Stimulated activated CD4-positive, alpha-beta T cell treated with anti-CD3 and anti-CD28 coated beads, Interleukin-1b, Interleukin-23, amount 100 ng/mL, for 24 hours (primary cell): ENCODE measurements around the gene MAD1L1.
A peak's percentile ranks its signal among the peaks of the same experiment; 100 is the strongest.

ENCODE experiments used
- DNase-seq, 4 experiments: peaks; one replicate each; pipeline ENCODE4 v3.0.0-alpha.2; 2020; ENCODE audit warnings: low read depth in 4 of 4, low spot score in 1 of 4

The MAD1L1 gene

GRCh38 chr7:2242541-2243429, 10.0 kb upstream of the MAD1L1 start:
- no peak for DNase-seq

DNA sequence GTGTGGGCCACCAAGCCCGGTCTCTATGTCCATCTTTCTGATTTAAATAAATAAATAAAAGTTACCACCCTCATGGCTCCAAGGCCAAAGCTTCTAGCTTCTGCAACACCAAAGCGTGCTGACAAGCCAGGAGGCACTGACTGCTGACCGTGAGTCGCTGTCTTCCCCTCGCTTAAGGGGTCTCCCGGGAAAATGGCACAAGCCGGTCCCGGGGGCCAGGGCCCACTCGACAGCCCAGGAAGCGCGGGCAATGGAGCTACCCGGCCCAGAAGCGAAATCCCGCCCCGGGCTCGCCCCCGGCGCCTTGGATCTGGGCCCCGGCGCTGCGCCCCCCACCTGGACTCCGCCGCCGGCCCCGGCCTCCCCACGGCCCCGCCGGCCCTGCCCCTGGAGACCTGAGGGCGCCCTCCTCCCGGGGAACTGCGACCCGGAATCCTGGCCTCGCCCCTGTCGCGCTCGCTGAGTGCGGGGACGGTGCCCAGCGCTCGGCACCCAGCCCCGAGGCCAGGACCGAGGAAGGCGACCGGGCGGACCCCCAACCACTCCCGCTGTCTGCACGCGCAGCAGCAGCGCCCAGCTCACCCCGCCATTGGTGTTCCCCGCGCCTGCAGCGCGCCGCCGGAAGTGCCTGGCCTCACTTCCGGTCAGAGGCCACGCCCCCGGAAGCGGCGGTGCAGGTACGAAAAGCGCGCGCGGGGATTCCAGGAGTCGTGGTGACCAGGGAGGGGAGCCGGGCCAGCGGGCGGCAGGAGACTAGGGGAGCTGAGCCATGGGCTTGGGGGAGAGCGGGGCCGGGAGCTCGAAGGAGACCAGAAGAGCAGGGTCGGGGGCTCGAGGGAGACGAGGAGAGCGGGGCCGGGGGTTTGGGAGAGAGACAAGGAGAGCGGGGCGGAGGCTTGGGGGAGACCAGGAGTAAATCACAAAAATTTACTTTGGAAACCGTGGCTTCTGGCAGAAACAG, 9.1 kb upstream of the MAD1L1 start, which contains the start of the genes MRM2 and NUDT1:
TSS of gene MRM2 (minus strand) at position 626 of the 961 bp plus-strand sequence. CDS start at position 590, 36 bp downstream.
TSS of gene NUDT1 (plus strand) at position 647 of the 961 bp plus-strand sequence. CDS start 2,349 bp downstream, outside the sequence.
- DNase-seq, result peak; percentile 57 to 74 (median 62)

DNA sequence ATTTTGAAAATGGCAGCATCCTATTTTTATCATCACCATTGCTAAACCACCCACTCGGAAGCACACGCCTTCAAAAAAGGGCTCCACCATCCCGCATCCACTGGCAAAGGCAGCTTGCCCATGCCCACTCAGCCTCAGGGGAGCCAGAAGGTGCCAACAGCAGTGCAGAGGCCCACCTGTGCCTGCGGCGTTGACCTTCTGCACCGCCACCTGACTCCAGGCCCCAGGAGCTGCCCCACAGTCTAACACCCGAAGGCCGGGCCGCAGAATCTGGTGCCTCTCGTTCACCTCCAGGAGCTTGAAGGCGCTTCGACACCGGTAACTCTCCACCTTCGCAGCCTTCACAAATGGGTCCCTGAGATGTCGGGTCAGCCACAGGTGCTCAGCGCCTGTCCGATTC, 6.5 kb upstream of the MAD1L1 start:
- DNase-seq, result no peak

DNA sequence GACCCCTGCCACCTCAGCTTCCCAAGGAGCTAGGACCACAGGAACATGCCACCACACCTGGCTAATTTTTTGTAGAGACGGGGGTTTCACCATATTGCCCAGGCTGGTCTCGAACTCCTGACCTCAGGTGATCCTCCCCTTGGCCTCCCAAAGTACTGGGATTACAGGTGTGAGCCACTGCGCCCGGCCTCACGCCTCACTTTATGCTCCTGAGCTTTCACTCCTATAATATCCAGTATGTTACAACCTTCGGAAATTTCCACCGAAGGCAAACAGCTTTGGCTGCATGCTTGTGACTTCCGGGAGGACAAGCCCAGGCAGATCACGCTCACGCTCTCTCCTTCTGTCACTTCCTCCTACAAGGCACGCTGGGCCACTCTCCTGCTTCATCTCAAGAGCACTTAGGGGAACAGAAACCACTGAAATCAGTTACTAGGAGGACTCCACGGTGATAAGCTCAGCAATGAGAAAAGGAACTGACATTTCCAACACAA, 4.4 kb upstream of the MAD1L1 start:
- no peak for DNase-seq

GRCh38 chr7:2233926-2234325, 1.2 kb upstream of the MAD1L1 start:
- no peak for DNase-seq

- no peak for DNase-seq
Observed at GRCh38 chr7:2231992-2232765, 566 bp downstream of the MAD1L1 start.

DNA sequence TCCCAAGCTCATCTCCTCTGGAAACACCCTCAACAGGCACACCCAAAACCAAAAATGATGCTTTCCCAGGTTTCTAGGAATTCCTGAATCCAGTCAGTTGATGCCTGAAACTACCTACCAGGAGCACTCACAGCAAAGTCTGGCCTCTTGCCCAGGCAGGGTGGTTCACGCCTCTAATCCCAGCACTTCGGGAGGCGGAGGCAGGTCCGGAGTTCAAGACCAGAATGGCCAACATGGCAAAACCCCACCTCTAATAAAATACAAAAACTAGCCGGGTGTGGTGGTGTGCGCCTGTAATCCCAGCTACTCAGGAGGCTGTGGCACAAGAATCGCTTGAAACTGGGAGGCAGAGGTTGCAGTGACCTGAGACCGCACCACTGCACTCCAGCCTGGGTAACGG, 1.9 kb downstream of the MAD1L1 start:
- no peak for DNase-seq

DNA sequence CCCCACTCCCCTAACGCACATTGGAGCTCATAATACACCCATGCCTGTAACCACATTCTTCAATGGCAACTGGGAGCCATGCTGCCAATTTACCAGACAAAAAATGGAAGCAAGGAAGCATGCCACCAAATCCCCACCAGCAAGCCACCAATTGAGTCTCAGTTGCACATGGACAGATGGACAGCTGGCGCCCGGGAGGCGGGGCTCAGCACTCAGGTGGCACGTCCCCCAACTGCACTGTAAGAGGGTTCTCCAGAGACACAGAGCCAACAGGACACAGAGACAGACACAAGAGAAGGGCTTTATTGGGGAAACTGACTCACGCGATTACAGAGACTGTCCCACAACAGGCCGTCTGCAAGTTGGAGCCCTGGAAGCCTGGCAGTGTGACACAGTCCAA, 2.5 kb downstream of the MAD1L1 start:
- DNase-seq, result no peak

DNA sequence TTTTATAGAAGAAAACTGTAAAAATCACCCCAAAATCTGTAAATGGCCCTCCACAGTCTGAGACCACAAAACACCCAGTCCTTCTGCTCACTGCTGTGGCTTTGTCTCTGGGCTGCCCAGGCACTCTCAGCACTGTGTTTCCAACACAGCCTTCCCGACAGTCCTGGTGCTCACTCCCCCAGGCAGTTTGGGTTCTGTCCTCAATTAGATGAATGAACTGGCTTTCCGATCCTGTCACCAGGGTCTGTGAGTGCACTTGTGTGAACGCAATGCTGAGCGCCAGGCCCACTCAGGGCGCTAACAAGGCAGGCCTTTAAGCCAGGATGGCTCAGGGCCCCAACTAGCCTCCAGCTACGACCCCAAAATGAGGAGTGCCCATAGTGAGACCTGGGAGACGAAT, 3.3 kb downstream of the MAD1L1 start:
- DNase-seq, result no peak

GRCh38 chr7:2228921-2229320, 3.8 kb downstream of the MAD1L1 start:
- no peak for DNase-seq

DNA sequence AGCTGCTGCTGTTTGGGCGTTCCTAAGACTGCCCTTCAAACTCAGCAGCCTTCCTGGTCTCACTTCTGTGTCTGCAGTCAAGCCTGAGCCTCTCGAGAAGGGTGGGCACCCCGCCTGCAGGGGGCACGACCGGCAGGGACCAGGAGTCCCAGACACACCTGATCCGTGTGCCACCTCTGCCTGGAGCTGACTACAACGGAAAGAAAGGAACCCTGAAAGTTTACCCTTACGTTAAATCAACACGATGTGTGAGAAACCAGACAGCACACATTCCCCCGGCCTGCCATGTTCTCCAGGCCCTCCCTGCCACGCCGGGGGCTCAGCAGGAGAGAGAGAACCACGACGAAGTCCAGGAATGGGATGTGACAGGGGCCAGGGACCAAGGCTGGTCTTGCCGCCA, 5.0 kb downstream of the MAD1L1 start:
- DNase-seq, result no peak

DNA sequence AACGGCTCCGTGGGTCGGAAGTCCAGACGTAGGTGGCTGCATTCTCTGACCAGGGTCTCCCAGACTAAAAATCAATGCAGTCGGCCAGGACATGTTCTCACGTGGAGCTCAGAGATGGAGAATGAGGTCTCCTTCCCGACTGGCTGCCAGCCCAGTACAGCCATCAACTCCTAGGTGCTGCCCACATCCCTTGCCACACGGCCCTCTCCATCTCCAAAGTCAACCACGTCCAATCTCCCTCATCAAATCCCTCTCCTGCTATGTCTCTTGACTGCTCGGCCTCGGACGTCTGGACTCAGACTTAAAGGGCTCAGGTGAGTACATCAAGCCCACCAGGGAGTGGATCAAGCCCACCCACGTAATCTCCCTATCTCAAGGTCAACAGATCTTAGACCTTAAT, 6.9 kb downstream of the MAD1L1 start:
- no peak for DNase-seq

DNA sequence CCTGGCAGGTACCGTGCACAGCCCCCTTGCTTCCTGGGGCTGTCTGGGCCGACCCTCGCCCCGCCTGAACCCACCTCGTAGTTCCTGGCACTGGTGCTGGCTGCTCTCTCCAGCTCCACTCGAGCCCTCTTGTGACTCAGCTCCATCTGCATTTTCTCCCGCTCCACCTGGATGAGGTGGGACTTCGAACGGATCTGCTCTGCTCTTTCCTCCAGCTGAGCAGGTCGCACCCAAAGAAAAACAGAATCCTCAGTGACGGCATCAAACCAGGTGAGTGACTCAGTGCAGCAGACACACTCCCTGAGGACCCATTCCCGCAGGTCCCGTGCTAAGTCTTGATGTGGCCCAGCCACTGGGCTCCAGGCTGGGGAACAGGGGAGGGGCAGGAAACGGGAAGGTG, 7.4 kb downstream of the MAD1L1 start:
- no peak for DNase-seq

GRCh38 chr7:2224934-2225333, 7.8 kb downstream of the MAD1L1 start:
- DNase-seq, result no peak

DNA sequence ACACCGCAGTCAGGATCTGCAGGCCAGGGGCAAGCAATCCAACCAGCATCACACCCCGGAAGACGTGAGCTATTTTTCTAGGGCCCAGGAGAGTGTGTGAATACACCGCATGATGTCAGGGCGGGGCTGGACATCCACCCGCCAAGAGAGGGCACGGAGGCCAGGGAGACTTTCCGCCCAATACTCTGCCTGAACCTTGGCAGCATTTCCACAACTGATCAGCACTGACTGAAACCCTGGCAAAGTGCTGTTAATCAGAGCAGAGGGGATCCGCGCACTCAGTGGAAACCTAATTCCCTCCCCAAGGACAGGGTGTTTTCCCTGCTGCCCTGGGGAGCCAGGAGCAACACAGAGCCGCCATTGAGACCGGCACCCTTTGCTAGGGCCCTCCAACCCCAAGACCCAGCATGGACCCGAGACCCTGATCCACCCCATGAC, 8.2 kb downstream of the MAD1L1 start:
- no peak for DNase-seq

DNA sequence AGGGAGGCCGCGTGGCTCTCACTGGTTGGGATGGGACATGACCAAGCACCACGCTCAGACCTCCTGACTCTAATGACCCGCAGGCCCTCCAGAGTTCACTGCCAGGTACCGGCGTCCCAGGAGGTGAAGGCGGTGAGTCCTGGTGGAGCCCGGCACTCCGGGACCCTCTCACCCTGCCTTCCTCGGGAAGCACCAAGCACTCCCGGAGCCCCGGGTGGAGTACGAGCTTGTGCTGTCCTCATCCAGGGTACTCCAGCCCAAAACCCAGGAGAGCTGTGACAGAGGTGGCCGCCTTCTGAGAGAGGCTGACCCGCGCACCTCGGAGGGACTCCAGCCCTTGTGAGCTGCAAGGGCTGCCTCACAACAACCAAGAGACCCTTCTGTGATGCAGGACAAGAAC, 9.4 kb downstream of the MAD1L1 start:
- no peak for DNase-seq

GRCh38 chr7:2222516-2222915, 10.2 kb downstream of the MAD1L1 start:
- no peak for DNase-seq

GRCh38 chr7:2220954-2221353, 11.8 kb downstream of the MAD1L1 start:
- no peak for DNase-seq

- no peak for DNase-seq
Observed at GRCh38 chr7:2220506-2220905, 12.2 kb downstream of the MAD1L1 start.

DNA sequence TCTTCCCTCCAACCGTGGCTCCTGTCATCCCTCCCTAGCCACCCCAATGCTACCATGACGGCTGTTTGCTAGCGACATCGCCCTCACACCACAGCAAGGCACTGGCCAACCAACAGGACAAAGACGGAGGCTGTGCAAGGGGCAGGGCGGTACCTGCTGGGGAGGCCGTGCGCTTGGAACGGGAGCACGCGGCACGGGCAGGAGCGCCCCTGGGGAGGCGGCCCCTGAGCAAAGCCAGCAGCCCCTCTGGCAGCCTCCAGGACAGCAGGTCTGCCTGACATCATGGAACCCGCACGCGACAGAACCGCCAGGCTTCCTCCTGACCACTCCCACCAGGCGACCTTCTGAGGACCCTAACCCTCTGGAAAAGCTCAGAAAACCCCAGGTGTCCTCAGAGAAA, 12.7 kb downstream of the MAD1L1 start:
- no peak for DNase-seq

GRCh38 chr7:2219606-2220005, 13.1 kb downstream of the MAD1L1 start:
- no peak for DNase-seq
